ENCODE measurements around the gene PSMA6. TPM values are rescaled to one million over a fixed set of nuclear protein-coding genes. Genes with fewer than 3 reads are reported as not detected.
"Not testable (repeated sequence)": the region's sequence is repeated elsewhere in the genome, so short reads cannot be mapped to it uniquely, and the experiment has no call there.

PSMA6 gene
- total RNA-seq, 3 donors from 2014 or later, result 130 to 183 (median 159) TPM

GRCh38 chr14:35343702-35344101, 51.5 kb downstream of the PSMA6 start:
- no peak for TF ChIP-seq CTCF (IDR thresholded peaks at IDR 0.05)
- Histone ChIP-seq H3K36me3 (ENCODE audit: low read depth) (no peaks in the 10 kb centered on the region), H3K4me3 (no peak overlapping the region), H3K4me1 (ENCODE audit: low read depth) (peaks cover 58% of the 10 kb centered on the region), H3K9me3 (no peaks in the 10 kb centered on the region)
- DNase-seq, result peak in 1 of 3 donors; percentile 43
- intact Hi-C loops (cut with DNase I, micrococcal nuclease), result loop anchor here in 1 of 2 donors (5.0 kb wide), 1 partner anchor 59 kb away; the partner anchor contains the start of gene NFKBIA
- ATAC-seq, result peak; percentile 35

GRCh38 chr14:35344107-35344807, 52.1 kb downstream of the PSMA6 start:
- Histone ChIP-seq H3K4me1 (ENCODE audit: low read depth) (peaks cover 55% of the 10 kb centered on the region), H3K36me3 (ENCODE audit: low read depth) (no peaks in the 10 kb centered on the region), H3K9me3 (no peaks in the 10 kb centered on the region), H3K4me3 (no peak overlapping the region)
- intact Hi-C loops (cut with DNase I, micrococcal nuclease), result loop anchor here in 1 of 2 donors (5.0 kb wide), 1 partner anchor 58 kb away; the partner anchor contains the start of gene NFKBIA
- no peak for TF ChIP-seq CTCF (IDR thresholded peaks at IDR 0.05)
- no peak for ATAC-seq
- no peak for DNase-seq

- H3K4me1 ChIP-seq (ENCODE audit: low read depth), result peaks cover 29% of the 10 kb centered on the region
- no peak for TF ChIP-seq CTCF (IDR thresholded peaks at IDR 0.05)
- no peaks in the 10 kb centered on the region for H3K9me3 ChIP-seq
- no peaks in the 10 kb centered on the region for H3K36me3 ChIP-seq (ENCODE audit: low read depth)
- ATAC-seq, result no peak
- intact Hi-C loops (cut with DNase I, micrococcal nuclease), result no loop called here
- H3K4me3 ChIP-seq, result no peak overlapping the region
- no peak for DNase-seq
Measured at GRCh38 chr14:35346738-35347322, 54.6 kb downstream of the PSMA6 start.

- DNase-seq (peak in 1 of 3 donors; percentile 58), ATAC-seq (peak; percentile 81)
- no peaks in the 10 kb centered on the region for H3K36me3 ChIP-seq (ENCODE audit: low read depth)
- intact Hi-C loops (cut with DNase I, micrococcal nuclease), result no loop called here
- H3K4me3 ChIP-seq, result no peak overlapping the region
- TF ChIP-seq CTCF (IDR thresholded peaks at IDR 0.05), result no peak
- no peaks in the 10 kb centered on the region for H3K9me3 ChIP-seq
- peaks cover 22% of the 10 kb centered on the region for H3K4me1 ChIP-seq (ENCODE audit: low read depth)
Measured at GRCh38 chr14:35347323-35348043, 55.3 kb downstream of the PSMA6 start.

GRCh38 chr14:35348044-35348380, 55.8 kb downstream of the PSMA6 start:
- H3K4me3 ChIP-seq; intact Hi-C loops (cut with DNase I, micrococcal nuclease); ATAC-seq; DNase-seq; H3K9me3 ChIP-seq; H3K36me3 ChIP-seq (ENCODE audit: low read depth): not testable (repeated sequence)
- peaks cover 17% of the 10 kb centered on the region for H3K4me1 ChIP-seq (ENCODE audit: low read depth)
